C4-2B (cell line): ENCODE data around the gene PML.

Experiments
- ZFX ChIP-seq: fragments of 450-650 bp; IDR thresholded peaks from 2 replicates; pipeline ENCODE4 v1.6.1; 2017
- TF ChIP-seq, protein P1 (sequence below): fragments of 450-650 bp; conservative IDR thresholded peaks from 2 replicates; pipeline ENCODE4 v1.5.1; 2017; ENCODE audit warnings: mild to moderate bottlenecking

DNA sequence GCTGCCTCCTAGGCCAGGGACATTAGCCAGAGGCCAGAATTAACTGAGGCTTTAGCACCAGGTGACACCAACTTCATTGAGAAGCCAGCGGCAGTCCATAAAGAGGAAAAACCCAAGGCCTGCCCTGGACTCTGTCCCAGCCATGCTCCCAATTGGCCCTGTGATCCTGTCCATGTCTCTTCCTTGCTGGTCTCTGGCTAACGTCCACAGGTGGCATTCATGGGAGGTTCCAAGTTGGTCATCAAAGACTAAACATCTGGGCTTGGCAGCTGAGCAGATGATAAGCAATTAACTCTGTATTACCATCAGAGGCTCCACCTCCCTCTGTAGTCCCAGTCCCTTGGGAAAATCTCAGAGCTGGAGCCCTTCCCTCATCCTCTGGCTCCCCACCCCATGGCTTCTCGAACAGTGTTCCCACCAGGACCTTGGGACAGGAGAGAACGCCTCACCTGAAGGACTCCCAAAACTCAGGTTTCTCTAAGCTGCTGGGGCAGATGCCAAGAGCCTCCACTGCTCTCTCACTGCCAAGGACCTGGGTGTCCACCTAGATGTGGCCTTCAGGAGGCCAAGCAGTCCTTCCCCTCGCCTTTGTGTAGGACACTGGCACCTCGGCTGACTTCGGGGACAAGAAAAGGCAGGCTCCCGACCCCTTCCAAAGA is 47.4 kb downstream of the PML start:
- TF ChIP-seq, protein P1, sequence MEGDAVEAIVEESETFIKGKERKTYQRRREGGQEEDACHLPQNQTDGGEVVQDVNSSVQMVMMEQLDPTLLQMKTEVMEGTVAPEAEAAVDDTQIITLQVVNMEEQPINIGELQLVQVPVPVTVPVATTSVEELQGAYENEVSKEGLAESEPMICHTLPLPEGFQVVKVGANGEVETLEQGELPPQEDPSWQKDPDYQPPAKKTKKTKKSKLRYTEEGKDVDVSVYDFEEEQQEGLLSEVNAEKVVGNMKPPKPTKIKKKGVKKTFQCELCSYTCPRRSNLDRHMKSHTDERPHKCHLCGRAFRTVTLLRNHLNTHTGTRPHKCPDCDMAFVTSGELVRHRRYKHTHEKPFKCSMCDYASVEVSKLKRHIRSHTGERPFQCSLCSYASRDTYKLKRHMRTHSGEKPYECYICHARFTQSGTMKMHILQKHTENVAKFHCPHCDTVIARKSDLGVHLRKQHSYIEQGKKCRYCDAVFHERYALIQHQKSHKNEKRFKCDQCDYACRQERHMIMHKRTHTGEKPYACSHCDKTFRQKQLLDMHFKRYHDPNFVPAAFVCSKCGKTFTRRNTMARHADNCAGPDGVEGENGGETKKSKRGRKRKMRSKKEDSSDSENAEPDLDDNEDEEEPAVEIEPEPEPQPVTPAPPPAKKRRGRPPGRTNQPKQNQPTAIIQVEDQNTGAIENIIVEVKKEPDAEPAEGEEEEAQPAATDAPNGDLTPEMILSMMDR: no peak
- no peak for TF ChIP-seq ZFX
